Osteoblast (primary cell): ENCODE data around the gene HPSE2. TPM values are rescaled to one million over a fixed set of nuclear protein-coding genes. Genes with fewer than 3 reads are reported as not detected.
A peak's percentile ranks its signal among the peaks of the same experiment; 100 is the strongest.

Experiments
- DNase-seq: peaks from one replicate; pipeline ENCODE4 v3.0.0; 2011; ENCODE audit warnings: low spot score, mixed read lengths; ENCODE audit not compliant: insufficient read length; ENCODE audit errors: missing footprints
- H2AFZ ChIP-seq: 2 replicates; pipeline ENCODE4 v1.6.0; 2011; ENCODE audit warnings: mild to moderate bottlenecking, low read length
- H3K27ac ChIP-seq: 2 replicates; pipeline ENCODE4 v1.5.1; 2011; ENCODE audit warnings: mild to moderate bottlenecking, low read depth, low read length, moderate library complexity
- H3K27me3 ChIP-seq: 2 replicates; pipeline ENCODE4 v1.6.0; 2012; ENCODE audit warnings: mild to moderate bottlenecking, control low read depth, inconsistent platforms, low read length, moderate library complexity; ENCODE audit not compliant: insufficient read depth
- H3K36me3 ChIP-seq: 2 replicates; pipeline ENCODE4 v1.5.1; 2011; ENCODE audit warnings: mild to moderate bottlenecking, low read length, control low read depth, moderate library complexity; ENCODE audit not compliant: insufficient read depth
- H3K4me1 ChIP-seq: 2 replicates; pipeline ENCODE4 v1.5.1; 2011; ENCODE audit warnings: mild to moderate bottlenecking, low read length, control low read depth, moderate library complexity; ENCODE audit not compliant: insufficient read depth
- H3K4me2 ChIP-seq: 2 replicates; pipeline ENCODE4 v1.6.0; 2011; ENCODE audit warnings: mild to moderate bottlenecking, low read length; ENCODE audit not compliant: insufficient read depth
- H3K4me3 ChIP-seq: fragments of 200-600 bp; sonication (generic); 3 replicates; pipeline ENCODE4 v1.5.1; 2012; ENCODE audit warnings: mild to moderate bottlenecking, low read length, inconsistent platforms; ENCODE audit not compliant: insufficient read depth
- H3K79me2 ChIP-seq: 2 replicates; pipeline ENCODE4 v1.6.0; 2012; ENCODE audit warnings: mild to moderate bottlenecking, low read length, control low read depth, inconsistent platforms; ENCODE audit not compliant: insufficient read depth
- H3K9me3 ChIP-seq: 2 replicates; pipeline ENCODE4 v1.5.1; 2011; ENCODE audit warnings: low read depth, low read length, control low read depth
- H4K20me1 ChIP-seq: 2 replicates; pipeline ENCODE4 v1.6.0; 2012; ENCODE audit warnings: mild to moderate bottlenecking, low read length, control low read depth; ENCODE audit not compliant: insufficient read depth
- CTCF ChIP-seq: IDR thresholded peaks from 2 replicates; pipeline ENCODE4 v1.5.1; 2011; ENCODE audit warnings: mild to moderate bottlenecking, low read depth, low read length, moderate library complexity; ENCODE audit errors: extremely low read depth
- total RNA-seq: library from RNA; depleted of rRNA; stranded (reverse); fragments of >200 nt; gene quantifications from 2 replicates; pipeline ENCODE4 v1.2.3, GENCODE V29; 2012

Gene HPSE2
- total RNA-seq, 1 donor, result not detected

- TF ChIP-seq CTCF, result no peak
- Histone ChIP-seq H4K20me1 (no peaks in the 10 kb centered on the region), H3K4me2 (no peak overlapping the region), H2AFZ (no peak overlapping the region), H3K4me1 (no peaks in the 10 kb centered on the region), H3K9me3 (no peaks in the 10 kb centered on the region), H3K4me3 (no peak overlapping the region), H3K27ac (no peak overlapping the region), H3K27me3 (no peaks in the 10 kb centered on the region), H3K79me2 (no peaks in the 10 kb centered on the region), H3K36me3 (no peaks in the 10 kb centered on the region)
- DNase-seq, result no peak
Measured at GRCh38 chr10:98623176-98623575, 612.5 kb downstream of the HPSE2 start.

GRCh38 chr10:98621630-98622029 is 614.0 kb downstream of the HPSE2 start:
- Histone ChIP-seq H3K27me3 (no peaks in the 10 kb centered on the region), H2AFZ (no peak overlapping the region), H3K27ac (no peak overlapping the region), H3K4me2 (no peak overlapping the region), H3K9me3 (no peaks in the 10 kb centered on the region), H3K4me1 (no peaks in the 10 kb centered on the region), H3K79me2 (no peaks in the 10 kb centered on the region), H3K36me3 (no peaks in the 10 kb centered on the region), H4K20me1 (no peaks in the 10 kb centered on the region), H3K4me3 (no peak overlapping the region)
- no peak for TF ChIP-seq CTCF
- peak; percentile 36 for DNase-seq

- no peaks in the 10 kb centered on the region for H3K36me3 ChIP-seq
- no peak for TF ChIP-seq CTCF
- no peaks in the 10 kb centered on the region for H3K27me3 ChIP-seq
- no peaks in the 10 kb centered on the region for H3K79me2 ChIP-seq
- no peak overlapping the region for H3K4me3 ChIP-seq
- H3K27ac ChIP-seq, result no peak overlapping the region
- no peak for DNase-seq
- H2AFZ ChIP-seq, result no peak overlapping the region
- H4K20me1 ChIP-seq, result no peaks in the 10 kb centered on the region
- no peak overlapping the region for H3K4me2 ChIP-seq
- H3K4me1 ChIP-seq, result no peaks in the 10 kb centered on the region
- no peaks in the 10 kb centered on the region for H3K9me3 ChIP-seq
Measured at GRCh38 chr10:98620503-98620902, 615.1 kb downstream of the HPSE2 start.

GRCh38 chr10:98619446-98619845 is 616.2 kb downstream of the HPSE2 start:
- Histone ChIP-seq H3K9me3 (no peaks in the 10 kb centered on the region), H3K4me2 (no peak overlapping the region)

More at GRCh38 chr10:98619446-98619845, 616.2 kb downstream of the HPSE2 start:
- no peak overlapping the region for H3K27ac ChIP-seq
- H3K4me3 ChIP-seq, result no peak overlapping the region
- DNase-seq, result no peak
- H3K27me3 ChIP-seq, result no peaks in the 10 kb centered on the region
- no peaks in the 10 kb centered on the region for H3K4me1 ChIP-seq
- no peaks in the 10 kb centered on the region for H4K20me1 ChIP-seq
- H2AFZ ChIP-seq, result no peak overlapping the region
- H3K79me2 ChIP-seq, result no peaks in the 10 kb centered on the region
- no peak for TF ChIP-seq CTCF
- H3K36me3 ChIP-seq, result no peaks in the 10 kb centered on the region
